Bronchial epithelial cell (primary cell): Measurements from ENCODE around the gene FASTKD2. TPM values are rescaled to one million over a fixed set of nuclear protein-coding genes. Genes with fewer than 3 reads are reported as not detected.

ENCODE experiments used
- DNase-seq: peaks from one replicate; pipeline ENCODE4 v3.0.0-alpha.2; 2010; ENCODE audit warnings: low read depth
- FAIRE-seq: peaks from 2 replicates; lab custom pipeline; 2011; peaks lifted over from hg19 to GRCh38; lab: Jason Lieb, UNC
- H3K27me3 ChIP-seq: 2 replicates; pipeline ENCODE4 v1.5.1; 2011; ENCODE audit warnings: low read length; ENCODE audit not compliant: control insufficient read depth, insufficient read depth
- H3K36me3 ChIP-seq: 2 replicates; pipeline ENCODE4 v1.5.1; 2011; ENCODE audit warnings: low read length; ENCODE audit not compliant: control insufficient read depth, insufficient read depth
- H3K4me3 ChIP-seq: 2 replicates; pipeline ENCODE4 v1.5.1; 2011; ENCODE audit warnings: mild to moderate bottlenecking, low read depth, low read length, control low read depth
- CTCF ChIP-seq: IDR thresholded peaks from 2 replicates; pipeline ENCODE4 v1.5.1; 2011; ENCODE audit warnings: mild to moderate bottlenecking, moderate library complexity, low read length, control low read depth, inconsistent platforms; ENCODE audit not compliant: insufficient read depth, severe bottlenecking
- total RNA-seq: library from RNA; depleted of rRNA; stranded (reverse); fragments of >200 nt; gene quantifications from 2 replicates; pipeline ENCODE4 v1.2.1, GENCODE V29; 2014

FASTKD2 gene
- total RNA-seq, result 41.3 and 46.7 TPM in 2 replicates

- DNase-seq, result peak; percentile 95
- H3K36me3 ChIP-seq, result peaks cover 3% of the 10 kb centered on the region
- no peaks in the 10 kb centered on the region for H3K27me3 ChIP-seq
- FAIRE-seq, result peak; percentile 62
- TF ChIP-seq CTCF, result no peak
- H3K4me3 ChIP-seq, result peak within 1 kb of the TSS; percentile 86
Measured at GRCh38 chr2:206765242-206766056, at the start of gene FASTKD2, which contains the start of gene MDH1B. Gene FASTKD2, plus strand, starts transcription at chr2:206765606. Its CDS starts 1,088 bp downstream, at chr2:206766694. Gene MDH1B, minus strand, starts transcription at chr2:206765328. Its CDS starts 57 bp downstream, at chr2:206765271.

- no peak for FAIRE-seq
- H3K27me3 ChIP-seq, result no peaks in the 10 kb centered on the region
Measured at GRCh38 chr2:206716623-206717022, 48.8 kb upstream of the FASTKD2 start.

GRCh38 chr2:206718296-206718695, 47.1 kb upstream of the FASTKD2 start, which contains the start of gene DYTN:
Gene DYTN, minus strand, starts transcription at chr2:206718396. Its CDS starts 117 bp downstream, at chr2:206718279.
- Histone ChIP-seq H3K4me3 (no peak within 1 kb of the TSS), H3K27me3 (no peaks in the 10 kb centered on the region), H3K36me3 (no peaks in the 10 kb centered on the region)
- DNase-seq (no peak), FAIRE-seq (no peak)
- TF ChIP-seq CTCF, result no peak

More at GRCh38 chr2:206716623-206717022, 48.8 kb upstream of the FASTKD2 start:
- Histone ChIP-seq H3K36me3 (no peaks in the 10 kb centered on the region), H3K4me3 (no peak overlapping the region)
- no peak for DNase-seq
- no peak for TF ChIP-seq CTCF

GRCh38 chr2:206721256-206721920, 44.0 kb upstream of the FASTKD2 start:
- Histone ChIP-seq H3K27me3 (no peaks in the 10 kb centered on the region), H3K4me3 (no peak overlapping the region), H3K36me3 (no peaks in the 10 kb centered on the region)
- FAIRE-seq, result no peak
- DNase-seq, result no peak
- no peak for TF ChIP-seq CTCF

- H3K36me3 ChIP-seq, result no peaks in the 10 kb centered on the region
- no peak overlapping the region for H3K4me3 ChIP-seq
- no peak for FAIRE-seq
- H3K27me3 ChIP-seq, result no peaks in the 10 kb centered on the region
- TF ChIP-seq CTCF, result no peak
- DNase-seq, result no peak
Measured at GRCh38 chr2:206723288-206723687, 42.1 kb upstream of the FASTKD2 start.
